Nucleus accumbens (tissue), 56 donors: ENCODE results near the gene SIRPD.
"Not testable (repeated sequence)": the region's sequence is repeated elsewhere in the genome, so short reads cannot be mapped to it uniquely, and the experiment has no call there.

Experiments
- DNase-seq, 56 donors: peaks; one replicate each; lab custom pipeline; 2025; lab: John Stamatoyannopoulos, UW

The SIRPD gene

GRCh38 chr20:1557605-1558004 is at the start of gene SIRPD:
SIRPD (minus strand) TSS chr20:1557705; CDS start chr20:1557653, 52 bp downstream.
- DNase-seq = no peak

GRCh38 chr20:1600736-1601135 is 43.2 kb upstream of the SIRPD start:
- DNase-seq = no peak

- DNase-seq = no peak
These were observed 37.8 kb upstream of the SIRPD start for GRCh38 chr20:1595333-1595732.

DNA sequence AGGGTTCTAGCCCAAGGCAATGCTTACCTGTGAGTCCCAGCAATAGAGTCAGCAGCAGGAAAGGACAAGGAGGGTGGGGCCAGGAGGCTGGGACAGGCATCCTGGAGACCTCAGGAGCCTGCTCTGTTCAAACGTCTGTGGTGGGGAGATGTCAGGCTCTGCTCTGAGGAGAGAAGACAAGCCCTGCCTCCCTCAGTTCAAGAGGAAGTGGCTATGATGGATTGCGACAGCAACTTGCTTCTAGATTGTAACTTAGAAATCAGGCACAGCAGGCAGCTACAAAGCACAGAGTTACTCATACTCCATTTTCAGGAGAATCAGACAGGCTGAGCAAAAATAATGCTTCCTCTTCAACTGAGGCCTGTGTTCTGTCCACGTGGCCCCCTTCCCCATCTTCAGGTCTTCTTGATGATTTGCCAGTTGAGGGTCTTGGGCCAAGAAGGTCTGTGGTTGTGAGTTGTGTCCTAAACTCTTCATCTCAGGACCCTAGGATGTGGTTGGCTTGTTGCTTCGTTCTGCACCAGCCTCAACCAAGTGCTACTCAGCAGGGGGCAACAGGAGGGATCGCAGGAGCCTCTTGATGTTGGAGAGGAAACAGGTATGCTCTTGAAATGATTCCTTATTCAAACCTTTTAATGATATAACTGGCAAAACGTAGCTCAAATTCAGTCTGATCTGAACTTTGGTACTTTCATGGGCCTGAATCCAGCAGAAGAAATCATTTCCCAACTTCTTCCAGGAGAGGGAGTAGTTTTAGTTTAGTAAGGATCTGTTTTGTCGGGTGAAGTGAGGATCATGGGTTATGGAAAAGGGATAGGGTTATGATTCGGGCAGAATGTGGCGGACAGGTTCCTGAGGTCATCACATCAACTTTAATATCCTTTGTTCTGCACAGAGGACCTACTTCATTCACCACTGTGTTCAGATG is 31.3 kb upstream of the SIRPD start:
- peak in 4 of 56 donors; percentile 5 to 15 (median 6) for DNase-seq

GRCh38 chr20:1587781-1588532 is 30.5 kb upstream of the SIRPD start:
- no peak for DNase-seq

- no peak for DNase-seq
These were observed 22.0 kb upstream of the SIRPD start for GRCh38 chr20:1579488-1579887.

DNA sequence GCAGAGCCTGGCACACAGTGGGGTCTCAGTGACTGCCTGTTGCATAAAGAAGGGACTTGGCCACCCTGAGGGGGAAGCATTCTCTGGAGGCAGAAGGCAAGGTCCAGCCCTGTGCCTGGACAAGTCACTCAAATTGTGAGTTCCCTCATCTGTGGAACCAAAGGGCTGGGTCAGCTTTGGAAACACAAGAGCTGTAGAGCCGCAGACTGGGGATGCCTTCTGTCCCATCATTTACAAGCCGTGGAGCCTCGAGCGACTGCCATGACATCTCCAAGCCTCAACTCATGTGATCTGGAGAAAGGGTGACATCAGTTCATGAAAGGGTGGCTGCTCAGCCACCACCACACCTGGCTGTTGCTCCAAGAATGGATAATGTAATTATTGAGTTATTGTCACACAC is 20.4 kb upstream of the SIRPD start:
- no peak for DNase-seq

- not testable (repeated sequence) for DNase-seq
These were observed 19.8 kb upstream of the SIRPD start for GRCh38 chr20:1577313-1577712.

DNA sequence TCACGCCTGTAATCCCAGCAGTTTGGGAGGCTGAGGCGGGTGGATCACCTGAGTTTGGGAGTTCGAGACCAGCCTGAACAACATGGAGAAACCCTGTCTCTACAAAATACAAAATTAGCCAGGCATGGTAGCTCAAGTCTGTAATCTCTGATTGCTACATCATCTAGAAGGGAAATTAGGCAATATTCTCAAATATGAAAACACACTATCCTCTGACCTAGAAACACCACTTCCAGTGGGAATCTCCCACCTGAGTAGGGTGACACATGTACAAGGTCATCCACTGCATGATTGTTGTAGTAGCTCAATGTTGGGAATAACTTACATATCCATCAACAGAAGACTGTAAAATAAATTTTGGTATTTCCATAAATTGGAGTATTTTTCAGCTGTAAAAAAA is 19.1 kb upstream of the SIRPD start:
- DNase-seq = no peak

DNA sequence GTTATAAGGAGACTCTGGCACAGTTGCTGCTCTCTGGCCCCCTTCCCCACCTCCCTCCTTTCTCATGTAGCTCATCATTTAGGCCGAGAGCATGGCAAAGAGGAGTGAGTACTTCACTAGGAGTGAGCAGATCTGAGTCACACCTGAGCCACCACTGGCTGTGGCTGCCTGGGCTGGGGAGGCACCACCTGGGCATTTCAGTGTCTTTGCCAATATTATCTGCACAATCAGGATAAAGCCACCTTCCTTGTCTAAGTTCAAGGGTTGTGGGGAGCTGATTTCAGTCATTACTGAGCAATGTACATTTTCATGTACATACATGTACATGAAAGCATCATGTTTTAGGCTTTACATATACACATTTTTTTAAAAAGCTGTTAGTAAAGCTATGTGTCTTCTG is 18.5 kb upstream of the SIRPD start:
- DNase-seq = not testable (repeated sequence)

DNA sequence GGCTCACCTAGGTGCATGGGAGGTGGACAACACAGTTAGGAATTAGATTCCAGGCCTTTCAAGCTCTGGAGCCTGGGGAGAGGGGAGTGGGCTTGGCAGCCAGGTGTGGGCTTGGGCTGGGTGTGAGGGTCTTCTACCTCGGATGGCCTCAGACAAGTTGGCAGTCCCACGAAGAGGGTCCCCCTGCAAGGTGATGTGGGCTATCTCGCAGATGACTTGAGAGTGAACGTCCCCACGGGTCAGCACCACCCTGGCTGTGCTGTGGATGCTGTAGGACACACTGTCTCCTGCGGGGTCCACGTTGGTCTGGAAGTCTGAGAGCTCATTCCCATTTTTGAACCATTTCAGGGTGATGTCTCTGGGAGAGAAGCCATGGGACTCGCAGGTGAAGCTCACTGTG is 14.1 kb upstream of the SIRPD start:
- DNase-seq = not testable (repeated sequence)

GRCh38 chr20:1569415-1569881 is 11.9 kb upstream of the SIRPD start:
- no peak for DNase-seq

GRCh38 chr20:1568163-1568490 is 10.6 kb upstream of the SIRPD start:
- no peak for DNase-seq

DNA sequence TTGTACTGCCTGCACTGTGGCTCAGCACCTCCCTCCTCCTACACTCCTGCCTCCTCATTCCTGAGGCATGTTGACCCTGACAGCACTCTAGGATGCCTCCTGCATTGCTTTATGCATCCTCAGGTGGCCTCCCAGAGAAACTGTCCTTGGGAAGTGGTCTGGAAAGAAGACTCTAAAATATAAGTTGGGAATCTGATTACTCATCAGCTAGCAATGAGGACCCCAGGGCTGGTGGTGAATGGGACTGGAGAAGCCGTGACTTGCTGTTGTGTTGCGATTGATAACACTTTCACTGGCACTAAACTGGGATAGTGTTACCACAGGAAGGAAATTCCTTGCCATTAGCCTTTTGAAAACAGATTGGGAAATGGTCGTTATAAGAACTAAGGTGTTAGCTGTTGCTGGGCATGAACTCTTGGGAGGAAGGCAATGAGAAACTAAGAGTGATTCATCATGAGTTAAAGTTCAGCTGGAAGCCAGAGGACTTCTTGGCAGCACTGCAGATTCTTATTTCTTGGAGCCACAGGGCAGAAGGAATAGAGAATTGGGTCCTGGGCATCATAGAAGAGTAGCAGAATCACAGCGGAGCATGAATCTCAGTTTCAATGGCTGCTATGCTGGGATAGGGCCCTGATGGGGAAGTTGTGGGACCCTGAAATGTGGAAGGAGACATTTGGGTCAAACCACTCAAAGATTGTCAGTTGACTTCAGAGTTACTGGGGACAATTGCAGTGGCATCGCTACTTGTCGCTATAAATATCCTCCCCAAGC is 10.1 kb upstream of the SIRPD start:
- no peak for DNase-seq

- no peak for DNase-seq
These were observed 9.2 kb upstream of the SIRPD start for GRCh38 chr20:1566701-1567100.

- DNase-seq = no peak
These were observed 8.0 kb upstream of the SIRPD start for GRCh38 chr20:1565461-1565860.

- DNase-seq = no peak
These were observed 6.1 kb upstream of the SIRPD start for GRCh38 chr20:1563598-1563997.

DNA sequence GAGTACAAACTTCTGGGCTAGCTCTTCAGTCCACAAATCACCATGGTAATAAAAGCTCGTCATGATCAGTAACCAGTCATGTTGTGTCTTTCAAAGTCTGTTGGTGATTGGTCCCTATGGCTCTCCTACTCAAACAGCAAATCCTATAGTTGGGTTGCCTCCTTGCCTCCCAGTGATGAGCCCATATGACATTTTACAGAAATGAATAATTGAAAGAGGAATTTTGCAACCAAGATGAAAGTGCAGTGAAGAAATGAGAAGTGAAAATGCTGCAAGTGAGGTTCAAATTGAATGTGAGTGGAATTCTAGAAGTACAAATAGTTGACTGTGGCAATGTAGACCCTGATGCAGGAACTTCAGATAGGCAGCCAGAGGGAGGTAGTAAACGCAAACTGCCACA is 5.1 kb upstream of the SIRPD start:
- DNase-seq = no peak

DNA sequence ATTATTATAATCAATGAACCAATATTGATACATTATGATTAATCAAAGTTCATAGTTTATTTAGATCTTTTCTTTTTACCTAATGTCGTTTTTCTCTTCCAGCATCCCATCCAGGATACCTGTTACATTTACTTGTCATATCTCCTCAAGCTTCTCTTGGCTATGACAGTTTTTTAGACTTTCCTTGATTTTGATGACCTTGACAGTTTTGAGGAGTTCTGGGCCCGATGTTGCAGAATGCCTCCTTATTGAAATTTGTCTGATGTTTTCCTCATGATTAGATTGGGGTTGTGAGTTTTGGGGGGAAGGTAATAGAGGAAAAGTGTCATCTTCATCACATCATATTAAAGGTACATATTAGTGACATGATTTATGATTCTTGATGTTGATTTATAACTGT is 3.8 kb upstream of the SIRPD start:
- no peak for DNase-seq

DNA sequence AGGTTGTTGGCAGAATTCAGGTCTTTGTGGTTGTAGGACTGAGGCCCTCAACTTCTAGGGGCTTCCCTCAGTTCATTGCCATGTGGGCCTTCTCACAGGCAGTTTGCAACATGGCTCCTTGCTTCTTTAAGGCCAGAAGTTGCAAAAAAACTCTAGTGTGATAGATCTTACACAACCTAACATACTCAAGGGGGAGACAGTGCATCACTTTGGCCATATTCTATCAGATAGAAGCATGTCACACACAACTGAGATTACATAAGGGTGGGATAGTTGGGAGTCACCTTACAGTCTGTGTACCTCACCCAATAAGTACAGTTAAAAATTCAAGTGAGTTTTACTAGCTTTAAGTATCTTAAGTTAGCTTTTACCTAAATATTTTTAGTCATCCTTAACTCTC is 1.6 kb downstream of the SIRPD start:
- DNase-seq = no peak

DNA sequence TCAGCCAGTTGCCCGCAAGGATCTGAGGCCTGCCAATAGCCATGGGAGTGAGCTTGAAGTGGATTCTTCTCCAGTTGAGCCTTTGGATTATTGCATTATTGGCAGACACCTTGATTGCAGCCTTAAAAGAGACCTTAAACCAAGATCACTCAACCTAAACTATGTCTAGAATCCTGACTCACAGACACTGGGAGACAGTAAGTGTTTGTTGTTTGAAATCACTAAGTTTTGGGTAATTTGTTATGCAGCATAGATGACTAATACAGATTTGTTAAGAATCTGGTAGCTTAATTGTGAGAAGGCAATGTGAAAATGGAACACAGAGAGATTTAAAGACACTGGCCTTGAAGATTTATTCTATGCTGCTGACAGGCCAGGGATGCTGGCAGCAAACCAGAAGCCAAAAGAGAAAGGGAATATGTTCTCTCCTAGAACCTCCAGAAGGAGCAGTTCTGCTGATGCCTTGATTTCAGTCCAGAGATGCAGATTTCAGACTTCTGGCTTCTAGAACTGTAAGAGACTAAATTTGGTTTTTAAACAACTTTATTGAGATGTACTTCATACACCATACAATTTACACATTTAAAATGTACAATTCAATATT is 17.6 kb downstream of the SIRPD start:
- no peak for DNase-seq
